ENCODE data around the gene TNNT1.
"Not testable (repeated sequence)": the region's sequence is repeated elsewhere in the genome, so short reads cannot be mapped to it uniquely, and the experiment has no call there.

Gene TNNT1

GRCh38 chr19:55149078-55150003 is at the start of gene TNNT1:
TSS of gene TNNT1 (minus strand) at chr19:55149206. CDS start at chr19:55147157, 2,049 bp downstream.
- no peak for DNase-seq

GRCh38 chr19:55198651-55199050 is 49.6 kb upstream of the TNNT1 start:
- DNase-seq = no peak

- no peak for DNase-seq
These were observed 48.5 kb upstream of the TNNT1 start for GRCh38 chr19:55197528-55197927.

- DNase-seq = no peak
These were observed 47.8 kb upstream of the TNNT1 start for GRCh38 chr19:55196803-55197202.

- no peak for DNase-seq
These were observed 44.5 kb upstream of the TNNT1 start for GRCh38 chr19:55193481-55193880.

- no peak for DNase-seq
These were observed 40.4 kb upstream of the TNNT1 start for GRCh38 chr19:55189403-55189835.

- no peak for DNase-seq
These were observed 39.6 kb upstream of the TNNT1 start for GRCh38 chr19:55188625-55189024.

- DNase-seq = no peak
These were observed 37.1 kb upstream of the TNNT1 start for GRCh38 chr19:55186080-55186479.

- no peak for DNase-seq
These were observed 32.7 kb upstream of the TNNT1 start for GRCh38 chr19:55181740-55182139.

- no peak for DNase-seq
These were observed 30.8 kb upstream of the TNNT1 start, which contains the start of gene SYT5 for GRCh38 chr19:55179606-55180484. TSS of gene SYT5 (minus strand) at chr19:55180289. CDS start at chr19:55179041, 1,248 bp downstream.

- DNase-seq = peak; percentile 76
These were observed 30.0 kb upstream of the TNNT1 start for GRCh38 chr19:55178781-55179599.

GRCh38 chr19:55176076-55176475 is 27.1 kb upstream of the TNNT1 start:
- no peak for DNase-seq

GRCh38 chr19:55175117-55175867 is 26.3 kb upstream of the TNNT1 start:
- no peak for DNase-seq

- no peak for DNase-seq
These were observed 25.6 kb upstream of the TNNT1 start for GRCh38 chr19:55174425-55175116.

GRCh38 chr19:55173714-55174409 is 24.9 kb upstream of the TNNT1 start:
- DNase-seq = no peak

- DNase-seq = no peak
These were observed 24.2 kb upstream of the TNNT1 start for GRCh38 chr19:55173186-55173713.

- no peak for DNase-seq
These were observed 23.7 kb upstream of the TNNT1 start for GRCh38 chr19:55172741-55173140.

- DNase-seq = not testable (repeated sequence)
These were observed 23.3 kb upstream of the TNNT1 start for GRCh38 chr19:55172318-55172717.

GRCh38 chr19:55171440-55171839 is 22.4 kb upstream of the TNNT1 start:
- DNase-seq = no peak

GRCh38 chr19:55169136-55169535 is 20.1 kb upstream of the TNNT1 start:
- no peak for DNase-seq

All from NCI-H1092 (cell line).